Upper lobe of left lung (tissue), 4 donors: ENCODE data around the gene NFATC2.

Source experiments
- POLR2A ChIP-seq, 4 donors: fragments of 450-650 bp; IDR thresholded peaks; one replicate each; pipeline ENCODE4 v1.5.1; 2016 to 2017; ENCODE audit warnings: antibody characterized with exemption in 4 of 4, mild to moderate bottlenecking in 2 of 4
- POLR2AphosphoS5 ChIP-seq, 2 donors: sonication (generic); formaldehyde crosslinking; IDR thresholded peaks; one replicate each; pipeline ENCODE4 v1.5.1; 2017; ENCODE audit warnings: antibody characterized with exemption in 2 of 2
- TF ChIP-seq, protein P1 (sequence below), 6 experiments: fragments of 450-650 bp in 4 of 6; fragments of 200-600 bp in 2 of 6; sonication (generic) in 2 of 6; IDR thresholded peaks; one replicate each; pipeline ENCODE4 v1.5.1; 2016 to 2019; ENCODE audit warnings: antibody characterized with exemption in 6 of 6

DNA sequence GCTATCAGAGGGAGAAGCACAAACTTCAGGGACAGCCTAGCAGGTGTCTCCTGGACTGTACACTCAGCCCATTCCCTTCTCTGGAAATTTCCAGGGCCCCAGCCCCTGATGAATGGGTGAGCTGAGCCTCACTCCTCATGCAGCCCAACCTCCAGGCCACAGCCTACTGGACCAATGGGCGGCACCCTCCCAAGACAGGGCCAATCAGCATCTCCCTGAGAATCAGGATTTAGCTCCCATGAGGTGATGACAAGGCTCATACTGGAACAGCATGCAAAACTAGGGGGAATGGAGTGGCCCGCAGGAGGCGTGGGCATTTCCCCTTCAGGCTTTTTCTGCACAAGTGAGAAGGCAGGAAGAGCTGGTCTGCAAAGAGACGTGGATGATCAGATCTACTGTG lies 29.0 kb downstream of the NFATC2 start:
- TF ChIP-seq POLR2A (IDR thresholded peaks at IDR 0.05) (no peak), POLR2AphosphoS5 (IDR thresholded peaks at IDR 0.05) (no peak)
- TF ChIP-seq, protein P1, sequence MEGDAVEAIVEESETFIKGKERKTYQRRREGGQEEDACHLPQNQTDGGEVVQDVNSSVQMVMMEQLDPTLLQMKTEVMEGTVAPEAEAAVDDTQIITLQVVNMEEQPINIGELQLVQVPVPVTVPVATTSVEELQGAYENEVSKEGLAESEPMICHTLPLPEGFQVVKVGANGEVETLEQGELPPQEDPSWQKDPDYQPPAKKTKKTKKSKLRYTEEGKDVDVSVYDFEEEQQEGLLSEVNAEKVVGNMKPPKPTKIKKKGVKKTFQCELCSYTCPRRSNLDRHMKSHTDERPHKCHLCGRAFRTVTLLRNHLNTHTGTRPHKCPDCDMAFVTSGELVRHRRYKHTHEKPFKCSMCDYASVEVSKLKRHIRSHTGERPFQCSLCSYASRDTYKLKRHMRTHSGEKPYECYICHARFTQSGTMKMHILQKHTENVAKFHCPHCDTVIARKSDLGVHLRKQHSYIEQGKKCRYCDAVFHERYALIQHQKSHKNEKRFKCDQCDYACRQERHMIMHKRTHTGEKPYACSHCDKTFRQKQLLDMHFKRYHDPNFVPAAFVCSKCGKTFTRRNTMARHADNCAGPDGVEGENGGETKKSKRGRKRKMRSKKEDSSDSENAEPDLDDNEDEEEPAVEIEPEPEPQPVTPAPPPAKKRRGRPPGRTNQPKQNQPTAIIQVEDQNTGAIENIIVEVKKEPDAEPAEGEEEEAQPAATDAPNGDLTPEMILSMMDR (IDR thresholded peaks at IDR 0.05), result no peak
